RWPE2 (cell line): Measurements from ENCODE around the gene GPR61.
A peak's percentile ranks its signal among the peaks of the same experiment; 100 is the strongest.

Experiments
- ATAC-seq: fragments of 200-7000 bp; cut with Tn5 transposase; 3 replicates; pipeline ENCODE4 v1.9.1; 2021; ENCODE audit warnings: low read depth
- DNase-seq: peaks from one replicate; pipeline ENCODE4 v3.0.0-alpha.2; 2020; ENCODE audit warnings: low spot score
- H3K27ac ChIP-seq: fragments of 450-650 bp; 2 replicates; pipeline ENCODE4 v1.5.1; 2017; ENCODE audit warnings: mild to moderate bottlenecking; ENCODE audit not compliant: poor library complexity, severe bottlenecking
- H3K27me3 ChIP-seq: fragments of 250-450 bp; sonication (Bioruptor Pico); 2 replicates; pipeline ENCODE4 v1.5.1; 2021; ENCODE audit warnings: mild to moderate bottlenecking, moderate library complexity; ENCODE audit not compliant: insufficient read depth, poor library complexity, severe bottlenecking
- H3K36me3 ChIP-seq: fragments of 250-450 bp; sonication (Bioruptor Pico); 2 replicates; pipeline ENCODE4 v1.5.1; 2020; ENCODE audit warnings: low read depth, mild to moderate bottlenecking, moderate library complexity
- H3K4me1 ChIP-seq: fragments of 250-450 bp; sonication (Bioruptor Pico); 2 replicates; pipeline ENCODE4 v1.5.1; 2021; ENCODE audit warnings: mild to moderate bottlenecking, moderate library complexity; ENCODE audit not compliant: insufficient read depth, poor library complexity, severe bottlenecking
- H3K4me3 ChIP-seq: fragments of 250-450 bp; sonication (Bioruptor Pico); 2 replicates; pipeline ENCODE4 v1.5.1; 2021; ENCODE audit warnings: mild to moderate bottlenecking, moderate library complexity; ENCODE audit not compliant: severe bottlenecking
- H3K9me3 ChIP-seq: fragments of 250-450 bp; sonication (Bioruptor Pico); 2 replicates; pipeline ENCODE4 v1.5.1; 2021; ENCODE audit warnings: mild to moderate bottlenecking, moderate library complexity; ENCODE audit not compliant: severe bottlenecking
- CTCF ChIP-seq: fragments of 450-650 bp; IDR thresholded peaks from one replicate; pipeline ENCODE4 v1.5.1; 2017; ENCODE audit warnings: mild to moderate bottlenecking, moderate library complexity; ENCODE audit not compliant: poor library complexity, severe bottlenecking

Gene GPR61

GRCh38 chr1:109539676-109540075 is at the start of gene GPR61:
GPR61 (plus strand) TSS chr1:109539872; CDS start chr1:109543023, 3,151 bp downstream.
- DNase-seq (no peak), ATAC-seq (no peak)
- no peaks in the 10 kb centered on the region for H3K27me3 ChIP-seq
- no peak within 1 kb of the TSS for H3K4me3 ChIP-seq
- H3K36me3 ChIP-seq, result no peaks in the 10 kb centered on the region
- no peaks in the 10 kb centered on the region for H3K9me3 ChIP-seq
- TF ChIP-seq CTCF, result no peak
- H3K4me1 ChIP-seq, result no peaks in the 10 kb centered on the region
- no peak within 1 kb of the TSS for H3K27ac ChIP-seq

- ATAC-seq (peak; percentile 38; the same call in 1 of the 3 replicates), DNase-seq (no peak)
- Histone ChIP-seq H3K27me3 (no peaks in the 10 kb centered on the region), H3K36me3 (peaks cover 4% of the 10 kb centered on the region; the same call in 1 of the 2 replicates), H3K4me3 (no peak overlapping the region), H3K27ac (no peak overlapping the region), H3K4me1 (peaks cover 3% of the 10 kb centered on the region), H3K9me3 (no peaks in the 10 kb centered on the region)
- peak; percentile 71 for TF ChIP-seq CTCF
Observed at GRCh38 chr1:109490029-109490933, 49.4 kb upstream of the GPR61 start.

GRCh38 chr1:109490934-109491302 is 48.8 kb upstream of the GPR61 start:
- Histone ChIP-seq H3K9me3 (no peaks in the 10 kb centered on the region), H3K27ac (no peak overlapping the region), H3K4me3 (no peak overlapping the region), H3K27me3 (no peaks in the 10 kb centered on the region), H3K4me1 (peaks cover 3% of the 10 kb centered on the region), H3K36me3 (peaks cover 7% of the 10 kb centered on the region)
- DNase-seq (no peak), ATAC-seq (no peak)
- TF ChIP-seq CTCF, result peak; percentile 47

GRCh38 chr1:109491372-109491771 is 48.3 kb upstream of the GPR61 start:
- no peaks in the 10 kb centered on the region for H3K27me3 ChIP-seq
- H3K4me3 ChIP-seq, result no peak overlapping the region
- no peak for TF ChIP-seq CTCF
- DNase-seq (no peak), ATAC-seq (no peak)
- H3K36me3 ChIP-seq, result peaks cover 12% of the 10 kb centered on the region
- peaks cover 3% of the 10 kb centered on the region for H3K4me1 ChIP-seq
- no peaks in the 10 kb centered on the region for H3K9me3 ChIP-seq
- no peak overlapping the region for H3K27ac ChIP-seq

- no peak for TF ChIP-seq CTCF
- no peak overlapping the region for H3K4me3 ChIP-seq
- ATAC-seq, result no peak
- DNase-seq, result no peak
- H3K27me3 ChIP-seq, result no peaks in the 10 kb centered on the region
- peaks cover 3% of the 10 kb centered on the region for H3K4me1 ChIP-seq
- H3K27ac ChIP-seq, result no peak overlapping the region
- peaks cover 15% of the 10 kb centered on the region for H3K36me3 ChIP-seq
- H3K9me3 ChIP-seq, result no peaks in the 10 kb centered on the region
Observed at GRCh38 chr1:109492779-109493178, 46.9 kb upstream of the GPR61 start.
